HEK293 (cell line): ENCODE results near the gene ZNF521.

Source experiments
- CTCF ChIA-PET: fragments of 350-600 bp; formaldehyde crosslinking; extraction: SDS; loops from one replicate; lab custom pipeline; 2021; ENCODE audit warnings: antibody characterized with exemption; lab: Yijun Ruan, JAX
- POLR2A ChIA-PET: fragments of 300-600 bp; formaldehyde crosslinking; extraction: SDS; loops from one replicate; lab custom pipeline; 2020; ENCODE audit warnings: antibody characterized with exemption, inconsistent platforms; lab: Yijun Ruan, JAX
- H3K27ac ChIP-seq: fragments of 200-500 bp; sonication (Bioruptor generic); 2 replicates; pipeline ENCODE4 v1.5.1; 2014; ENCODE audit warnings: low read depth, low read length, control low read depth, inconsistent platforms; ENCODE audit errors: extremely low read depth
- H3K36me3 ChIP-seq, 2 experiments: fragments of 200-500 bp in 1 of 2; sonication (Bioruptor generic) in 1 of 2; 1 replicate in 1 of 2; 2 replicates in 1 of 2; pipeline ENCODE4 v1.5.1; 2014 to 2017; ENCODE audit warnings: inconsistent platforms in 2 of 2, low read length in 2 of 2; ENCODE audit not compliant: control insufficient read depth in 2 of 2, insufficient read depth in 1 of 2
- H3K4me1 ChIP-seq: fragments of 200-500 bp; sonication (Bioruptor generic); 2 replicates; pipeline ENCODE4 v1.5.1; 2014; ENCODE audit warnings: mild to moderate bottlenecking, low read length, inconsistent platforms; ENCODE audit not compliant: control insufficient read depth, insufficient read depth
- H3K4me3 ChIP-seq: 2 replicates; pipeline ENCODE4 v1.5.1; 2011; ENCODE audit warnings: low read depth, mild to moderate bottlenecking, control low read depth, low read length, moderate library complexity
- H3K9me3 ChIP-seq: fragments of 200-500 bp; sonication (Bioruptor generic); 2 replicates; pipeline ENCODE4 v1.5.1; 2014; ENCODE audit warnings: low read depth, low read length, inconsistent platforms; ENCODE audit not compliant: control insufficient read depth, insufficient read depth
- BCL6B ChIP-seq: fragments of 450-650 bp; formaldehyde crosslinking; IDR thresholded peaks from 2 replicates; pipeline ENCODE4 v1.5.1; 2017; ENCODE audit warnings: missing biosample characterization, missing genetic modification characterization
- GLI2 ChIP-seq: fragments of 450-650 bp; formaldehyde crosslinking; IDR thresholded peaks from 2 replicates; pipeline ENCODE4; 2017; ENCODE audit warnings: missing biosample characterization, missing genetic modification characterization, low read depth, borderline replicate concordance
- HOXA7 ChIP-seq: sonication (generic); formaldehyde crosslinking; IDR thresholded peaks from 2 replicates; pipeline ENCODE4 v1.8.1; 2022; ENCODE audit warnings: missing genetic modification reagents, borderline replicate concordance
- KLF9 ChIP-seq: fragments of 450-650 bp; formaldehyde crosslinking; IDR thresholded peaks from 2 replicates; pipeline ENCODE4 v1.5.1; 2016; ENCODE audit warnings: missing biosample characterization, missing genetic modification characterization, low read depth
- PRDM1 ChIP-seq: fragments of 450-650 bp; formaldehyde crosslinking; IDR thresholded peaks from 2 replicates; pipeline ENCODE4; 2016; ENCODE audit warnings: missing biosample characterization, missing genetic modification characterization
- SALL2 ChIP-seq: fragments of 450-650 bp; formaldehyde crosslinking; IDR thresholded peaks from 2 replicates; pipeline ENCODE4 v1.5.0; 2017; ENCODE audit warnings: missing biosample characterization, mild to moderate bottlenecking, missing genetic modification characterization, borderline replicate concordance
- SP2 ChIP-seq: fragments of 450-650 bp; formaldehyde crosslinking; IDR thresholded peaks from 2 replicates; pipeline ENCODE4 v1.5.1; 2016; ENCODE audit warnings: missing biosample characterization, missing genetic modification characterization
- TCF7L2 ChIP-seq: IDR thresholded peaks from 2 replicates; pipeline ENCODE4 v1.6.1; 2011; ENCODE audit warnings: low read depth, mild to moderate bottlenecking, inconsistent platforms, low read length, moderate library complexity, borderline replicate concordance
- ZBTB7A ChIP-seq: fragments of 450-650 bp; formaldehyde crosslinking; IDR thresholded peaks from 2 replicates; pipeline ENCODE4 v1.5.1; 2016; ENCODE audit warnings: low read depth, missing biosample characterization, missing genetic modification characterization
- ZFP3 ChIP-seq: fragments of 450-650 bp; formaldehyde crosslinking; IDR thresholded peaks from 2 replicates; pipeline ENCODE4 v1.5.1; 2016; ENCODE audit warnings: low read depth, missing biosample characterization, missing genetic modification characterization
- ZNF155 ChIP-seq: fragments of 450-650 bp; formaldehyde crosslinking; IDR thresholded peaks from 2 replicates; pipeline ENCODE4 v1.5.1; 2016; ENCODE audit warnings: missing biosample characterization, missing genetic modification characterization
- ZNF184 ChIP-seq: fragments of 450-650 bp; IDR thresholded peaks from 2 replicates; pipeline ENCODE4 v1.5.1; 2018; ENCODE audit warnings: missing biosample characterization, mild to moderate bottlenecking, missing genetic modification characterization
- ZNF214 ChIP-seq: fragments of 450-650 bp; formaldehyde crosslinking; IDR thresholded peaks from 2 replicates; pipeline ENCODE4 v1.5.1; 2017; ENCODE audit warnings: missing biosample characterization, mild to moderate bottlenecking, missing genetic modification characterization, borderline replicate concordance
- ZNF274 ChIP-seq, 2 experiments: fragments of 200-500 bp in 1 of 2; fragments of 450-650 bp in 1 of 2; sonication (Bioruptor generic) in 1 of 2; formaldehyde crosslinking in 1 of 2; IDR thresholded peaks; 2 replicates each; pipeline versions ENCODE4 v1.5.1 to v1.6.1; 2014 to 2016; ENCODE audit warnings: borderline replicate concordance in 1 of 2, inconsistent platforms in 1 of 2, low read length in 1 of 2, missing biosample characterization in 1 of 2, missing genetic modification characterization in 1 of 2
- ZNF335 ChIP-seq: fragments of 450-650 bp; formaldehyde crosslinking; conservative IDR thresholded peaks from 2 replicates; pipeline ENCODE4 v1.5.1; 2016; ENCODE audit warnings: missing biosample characterization, missing genetic modification characterization
- ZNF341 ChIP-seq: fragments of 450-650 bp; formaldehyde crosslinking; IDR thresholded peaks from 2 replicates; pipeline ENCODE4; 2016; ENCODE audit warnings: low read depth, missing biosample characterization, missing genetic modification characterization
- ZNF366 ChIP-seq: fragments of 450-650 bp; formaldehyde crosslinking; conservative IDR thresholded peaks from 2 replicates; pipeline ENCODE4 v1.5.1; 2016; ENCODE audit warnings: missing biosample characterization, missing genetic modification characterization
- ZNF37A ChIP-seq: fragments of 450-650 bp; IDR thresholded peaks from 2 replicates; pipeline ENCODE4 v1.5.1; 2018; ENCODE audit warnings: missing biosample characterization, missing genetic modification characterization
- ZNF571 ChIP-seq: fragments of 450-650 bp; formaldehyde crosslinking; IDR thresholded peaks from 2 replicates; pipeline ENCODE4 v1.5.0; 2017; ENCODE audit warnings: missing biosample characterization, missing genetic modification characterization
- ZNF654 ChIP-seq: fragments of 450-650 bp; formaldehyde crosslinking; IDR thresholded peaks from 2 replicates; pipeline ENCODE4 v1.5.1; 2016; ENCODE audit warnings: low read depth, missing biosample characterization, missing genetic modification characterization
- ZNF776 ChIP-seq: fragments of 450-650 bp; formaldehyde crosslinking; IDR thresholded peaks from 2 replicates; pipeline ENCODE4 v1.5.0; 2017; ENCODE audit warnings: missing biosample characterization, missing genetic modification characterization, borderline replicate concordance
- ZXDB ChIP-seq: fragments of 450-650 bp; formaldehyde crosslinking; IDR thresholded peaks from 2 replicates; pipeline ENCODE4 v1.5.1; 2016; ENCODE audit warnings: missing biosample characterization, missing genetic modification characterization
- TF ChIP-seq, protein P1 (sequence below): fragments of 450-650 bp; formaldehyde crosslinking; IDR thresholded peaks from 2 replicates; pipeline ENCODE4 v1.5.1; 2016; ENCODE audit warnings: missing biosample characterization, missing genetic modification characterization, low read depth
- TF ChIP-seq, protein P2 (sequence below): fragments of 450-650 bp; formaldehyde crosslinking; IDR thresholded peaks from 2 replicates; pipeline ENCODE4 v1.5.1; 2016; ENCODE audit warnings: missing biosample characterization, missing genetic modification characterization

The ZNF521 gene

GRCh38 chr18:25043104-25043503 is 308.9 kb downstream of the ZNF521 start:
- H3K36me3 ChIP-seq = no peaks in the 10 kb centered on the region
- no peaks in the 10 kb centered on the region for H3K9me3 ChIP-seq
- TF ChIP-seq ZNF654 (tag by site-specific recombination) = no peak
- no peak for TF ChIP-seq ZNF155 (tag by site-specific recombination)
- 0 out of 2 replicates have a peak, but pooled peaks have one; percentile 31 for TF ChIP-seq BCL6B (tag by site-specific recombination)
- TF ChIP-seq, all 188 proteins: peak for 1
- Histone ChIP-seq H3K27ac (no peak overlapping the region), H3K4me3 (no peak overlapping the region), H3K4me1 (no peaks in the 10 kb centered on the region)
- ChIA-PET CTCF (no interaction called here), POLR2A (no interaction called here)

DNA sequence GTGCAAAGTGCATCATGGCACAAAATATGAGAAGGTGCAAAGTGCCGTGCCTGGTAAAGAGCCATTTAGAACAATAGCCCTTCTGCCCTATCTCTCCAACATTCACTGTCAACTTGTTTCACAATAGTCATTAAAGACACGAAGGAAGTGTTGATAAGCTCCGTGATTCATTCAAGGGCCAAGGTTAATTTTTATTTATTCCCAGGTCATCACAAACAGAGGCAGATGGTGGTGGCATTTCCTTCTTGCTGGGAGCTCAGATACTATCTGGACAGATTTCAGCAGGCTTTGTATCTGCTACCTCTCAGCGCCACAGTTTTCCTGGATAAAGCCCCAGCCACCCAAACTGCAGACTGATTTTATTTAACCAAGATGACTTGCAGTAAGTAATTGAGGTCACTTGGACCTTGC is 309.3 kb downstream of the ZNF521 start:
- Histone ChIP-seq H3K36me3 (no peaks in the 10 kb centered on the region), H3K27ac (no peak overlapping the region), H3K9me3 (no peaks in the 10 kb centered on the region), H3K4me1 (no peaks in the 10 kb centered on the region), H3K4me3 (no peak overlapping the region)
- POLR2A ChIA-PET = no interaction called here
- TF ChIP-seq ZNF335 (peak; percentile 29; the same call in 1 of the 2 replicates), TCF7L2 (no peak)
- CTCF ChIA-PET = no interaction called here

DNA sequence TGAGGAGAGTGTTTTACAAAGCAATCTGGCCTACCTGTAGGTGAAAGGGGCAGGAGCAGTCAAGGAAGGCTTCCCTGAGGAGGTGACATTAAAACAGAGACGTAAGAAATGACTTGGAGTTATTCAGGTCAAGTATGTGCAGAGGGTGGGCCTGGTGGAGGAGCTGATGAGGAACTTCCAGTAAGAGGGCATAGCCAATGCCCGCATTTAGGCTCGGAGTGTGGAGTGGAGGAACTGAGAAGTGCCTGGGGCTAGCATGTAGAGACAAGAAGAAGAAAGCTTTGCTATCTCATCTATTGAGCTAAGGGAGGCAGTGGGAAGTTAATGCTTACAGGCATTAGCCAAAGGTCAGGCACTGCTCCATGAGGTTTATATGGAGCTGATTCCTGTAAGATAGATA is 312.2 kb downstream of the ZNF521 start:
- no peaks in the 10 kb centered on the region for H3K4me1 ChIP-seq
- TF ChIP-seq GLI2 (tag by site-specific recombination) (no peak), ZNF214 (tag by site-specific recombination) (no peak), SP2 (tag by site-specific recombination) (no peak), ZNF366 (tag by site-specific recombination) (no peak), ZNF184 (tag by site-specific recombination) (no peak), ZXDB (tag by site-specific recombination) (no peak), HOXA7 (CRISPR knock-in tag) (no peak), ZFP3 (tag by site-specific recombination) (no peak), ZNF274 (IDR thresholded peaks at IDR 0.05; ENCODE audit: low read length) (no peak), ZNF274 (tag by site-specific recombination; IDR thresholded peaks at IDR 0.05; ENCODE audit: borderline replicate concordance) (no peak), ZBTB7A (no peak), ZNF37A (tag by site-specific recombination) (no peak), ZNF571 (tag by site-specific recombination) (no peak), PRDM1 (tag by site-specific recombination) (no peak), SALL2 (tag by site-specific recombination) (no peak), KLF9 (tag by site-specific recombination) (no peak), ZNF776 (no peak), ZNF341 (tag by site-specific recombination) (no peak)
- TF ChIP-seq, protein P1, sequence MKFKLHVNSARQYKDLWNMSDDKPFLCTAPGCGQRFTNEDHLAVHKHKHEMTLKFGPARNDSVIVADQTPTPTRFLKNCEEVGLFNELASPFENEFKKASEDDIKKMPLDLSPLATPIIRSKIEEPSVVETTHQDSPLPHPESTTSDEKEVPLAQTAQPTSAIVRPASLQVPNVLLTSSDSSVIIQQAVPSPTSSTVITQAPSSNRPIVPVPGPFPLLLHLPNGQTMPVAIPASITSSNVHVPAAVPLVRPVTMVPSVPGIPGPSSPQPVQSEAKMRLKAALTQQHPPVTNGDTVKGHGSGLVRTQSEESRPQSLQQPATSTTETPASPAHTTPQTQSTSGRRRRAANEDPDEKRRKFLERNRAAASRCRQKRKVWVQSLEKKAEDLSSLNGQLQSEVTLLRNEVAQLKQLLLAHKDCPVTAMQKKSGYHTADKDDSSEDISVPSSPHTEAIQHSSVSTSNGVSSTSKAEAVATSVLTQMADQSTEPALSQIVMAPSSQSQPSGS = no peak
- TF ChIP-seq, protein P2, sequence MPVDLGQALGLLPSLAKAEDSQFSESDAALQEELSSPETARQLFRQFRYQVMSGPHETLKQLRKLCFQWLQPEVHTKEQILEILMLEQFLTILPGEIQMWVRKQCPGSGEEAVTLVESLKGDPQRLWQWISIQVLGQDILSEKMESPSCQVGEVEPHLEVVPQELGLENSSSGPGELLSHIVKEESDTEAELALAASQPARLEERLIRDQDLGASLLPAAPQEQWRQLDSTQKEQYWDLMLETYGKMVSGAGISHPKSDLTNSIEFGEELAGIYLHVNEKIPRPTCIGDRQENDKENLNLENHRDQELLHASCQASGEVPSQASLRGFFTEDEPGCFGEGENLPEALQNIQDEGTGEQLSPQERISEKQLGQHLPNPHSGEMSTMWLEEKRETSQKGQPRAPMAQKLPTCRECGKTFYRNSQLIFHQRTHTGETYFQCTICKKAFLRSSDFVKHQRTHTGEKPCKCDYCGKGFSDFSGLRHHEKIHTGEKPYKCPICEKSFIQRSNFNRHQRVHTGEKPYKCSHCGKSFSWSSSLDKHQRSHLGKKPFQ (tag by site-specific recombination) = no peak
- TF ChIP-seq, all 188 proteins: peak for 0
- POLR2A ChIA-PET = no interaction called here
- CTCF ChIA-PET = no interaction called here
- Histone ChIP-seq H3K36me3 (no peaks in the 10 kb centered on the region), H3K27ac (no peak overlapping the region), H3K4me3 (no peak overlapping the region), H3K9me3 (no peaks in the 10 kb centered on the region)
